GM19238 (cell line): ENCODE results near the gene PRTN3.
"Not testable (repeated sequence)": the region's sequence is repeated elsewhere in the genome, so short reads cannot be mapped to it uniquely, and the experiment has no call there.

Experiments
- DNase-seq: peaks from one replicate; pipeline ENCODE4 v3.0.0; 2011; ENCODE audit warnings: low spot score; ENCODE audit not compliant: insufficient read length

Gene PRTN3

DNA sequence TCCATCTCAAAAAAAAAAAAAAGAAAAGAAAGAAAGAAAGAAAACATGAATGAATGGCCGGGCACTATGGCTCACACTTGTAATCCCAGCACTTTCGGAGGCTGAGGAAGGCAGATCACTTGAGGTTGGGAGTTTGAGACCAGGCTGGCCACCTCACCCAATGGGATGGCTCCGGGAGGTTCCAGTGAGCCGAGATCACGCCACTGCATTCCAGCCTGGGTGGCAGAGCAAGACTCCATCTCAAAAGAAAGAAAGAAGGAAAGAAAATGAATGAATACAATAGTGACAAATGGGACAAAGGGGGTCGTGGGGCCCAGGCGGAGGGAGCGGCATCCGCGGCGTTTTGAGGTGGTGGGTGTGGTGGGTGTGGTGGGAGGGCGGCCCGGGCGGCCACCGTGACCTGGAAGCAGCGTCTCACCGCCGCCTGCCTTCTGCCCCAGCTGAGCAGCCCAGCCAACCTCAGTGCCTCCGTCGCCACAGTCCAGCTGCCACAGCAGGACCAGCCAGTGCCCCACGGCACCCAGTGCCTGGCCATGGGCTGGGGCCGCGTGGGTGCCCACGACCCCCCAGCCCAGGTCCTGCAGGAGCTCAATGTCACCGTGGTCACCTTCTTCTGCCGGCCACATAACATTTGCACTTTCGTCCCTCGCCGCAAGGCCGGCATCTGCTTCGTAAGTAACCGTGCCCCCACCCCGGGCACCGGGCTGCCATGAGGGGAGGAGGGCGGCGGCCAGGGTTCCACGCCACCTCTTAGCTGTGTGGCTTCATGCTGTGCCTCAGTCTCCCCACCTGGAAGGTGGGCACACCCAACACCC lies 5.1 kb downstream of the PRTN3 start:
- DNase-seq = no peak

DNA sequence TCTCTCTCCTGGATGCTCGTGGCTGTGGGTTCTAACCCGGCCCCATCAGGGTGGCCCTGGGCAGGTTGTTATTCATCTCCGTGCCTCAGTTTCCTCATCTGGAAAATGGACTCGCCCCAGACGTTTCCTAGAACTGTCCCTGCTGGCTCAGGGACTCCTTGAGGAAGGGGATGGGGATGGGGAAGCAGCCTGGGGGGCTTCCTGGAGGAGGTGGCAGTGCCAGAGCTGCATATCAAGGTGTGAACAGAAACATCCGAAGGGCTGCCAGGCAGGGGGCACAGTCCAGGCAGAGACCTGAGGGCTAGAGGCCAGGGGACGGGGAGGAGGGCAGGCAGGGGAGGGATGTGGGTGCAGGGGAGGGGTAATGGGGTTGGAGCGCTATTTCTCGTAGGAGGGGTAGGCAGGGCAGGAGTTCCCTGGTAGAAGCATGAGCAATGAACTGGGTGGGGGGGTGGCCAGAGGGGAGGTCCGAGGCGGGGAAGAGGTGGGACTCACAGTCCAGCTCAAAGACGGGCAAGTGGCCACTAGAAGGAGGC lies 7.7 kb downstream of the PRTN3 start:
- DNase-seq = no peak

DNA sequence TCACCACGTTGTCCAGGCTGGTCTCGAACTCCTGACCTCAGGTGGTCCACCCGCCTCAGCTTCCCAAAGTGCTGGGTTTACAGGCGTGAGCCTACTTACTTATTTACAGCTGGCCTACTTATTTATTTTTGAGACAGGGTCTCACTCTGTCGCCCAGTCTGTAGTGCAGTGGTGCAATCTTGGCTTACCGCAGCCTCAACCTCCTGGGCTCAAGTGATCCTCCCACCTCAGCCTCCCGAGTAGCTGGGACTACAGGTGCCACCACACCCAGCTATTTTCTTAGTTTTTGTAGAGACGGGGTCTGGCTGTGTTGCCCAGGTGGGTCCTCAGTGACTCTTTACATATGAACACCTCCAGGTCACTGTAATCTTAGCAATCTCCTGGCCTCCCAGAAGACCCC lies 8.4 kb downstream of the PRTN3 start:
- DNase-seq = not testable (repeated sequence)

DNA sequence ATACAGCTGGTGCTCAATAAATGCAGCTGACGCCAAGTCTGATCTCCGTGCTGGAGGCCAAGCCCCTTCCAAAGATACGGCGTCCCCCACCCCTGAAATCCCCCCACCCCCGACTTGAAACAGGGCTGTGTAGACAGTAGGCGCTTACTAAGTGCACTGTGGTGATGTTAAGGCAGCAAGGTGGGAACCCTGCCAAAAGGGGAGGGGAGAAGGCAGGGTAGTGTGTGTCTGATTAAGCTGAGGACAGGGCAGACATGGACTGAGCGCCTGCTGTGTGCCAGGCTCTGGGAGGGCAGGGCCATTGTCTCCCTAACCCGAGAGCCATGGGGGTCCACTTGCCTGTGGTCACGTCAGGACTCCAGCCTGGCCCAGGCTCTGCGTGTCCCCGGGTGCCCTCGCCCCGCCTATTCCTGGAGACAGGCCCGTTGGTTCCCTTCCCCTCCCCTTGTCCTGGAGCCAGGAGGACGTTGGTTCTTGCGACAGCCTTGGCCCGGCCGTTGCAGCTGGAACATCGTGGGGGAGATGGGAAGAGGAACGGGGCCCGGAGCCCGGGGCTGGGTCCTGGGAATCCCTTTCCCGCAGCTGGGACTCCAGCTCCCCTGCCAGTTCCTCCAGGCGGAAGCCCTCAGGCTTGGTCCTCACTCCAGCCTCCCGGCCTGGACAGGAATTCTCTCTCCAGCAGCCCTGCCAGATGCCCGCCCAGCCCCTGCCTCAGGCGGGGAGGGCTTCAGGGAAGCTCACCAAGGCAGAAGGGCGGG lies 9.6 kb downstream of the PRTN3 start:
- DNase-seq = no peak

DNA sequence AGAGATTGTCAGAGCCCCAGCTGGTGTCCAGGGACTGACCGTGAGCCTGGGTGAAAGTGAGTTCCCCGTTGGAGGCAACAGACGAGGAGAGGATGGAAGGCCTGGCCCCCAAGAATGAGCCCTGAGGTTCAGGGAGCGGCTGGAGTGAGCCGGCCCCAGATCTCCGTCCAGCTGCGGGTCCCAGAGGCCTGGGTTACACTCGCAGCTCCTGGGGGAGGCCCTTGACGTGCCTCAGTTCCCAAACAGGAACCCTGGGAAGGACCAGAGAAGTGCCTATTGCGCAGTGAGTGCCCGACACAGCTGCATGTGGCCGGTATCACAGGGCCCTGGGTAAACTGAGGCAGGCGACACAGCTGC lies 10.2 kb downstream of the PRTN3 start:
- DNase-seq = no peak

DNA sequence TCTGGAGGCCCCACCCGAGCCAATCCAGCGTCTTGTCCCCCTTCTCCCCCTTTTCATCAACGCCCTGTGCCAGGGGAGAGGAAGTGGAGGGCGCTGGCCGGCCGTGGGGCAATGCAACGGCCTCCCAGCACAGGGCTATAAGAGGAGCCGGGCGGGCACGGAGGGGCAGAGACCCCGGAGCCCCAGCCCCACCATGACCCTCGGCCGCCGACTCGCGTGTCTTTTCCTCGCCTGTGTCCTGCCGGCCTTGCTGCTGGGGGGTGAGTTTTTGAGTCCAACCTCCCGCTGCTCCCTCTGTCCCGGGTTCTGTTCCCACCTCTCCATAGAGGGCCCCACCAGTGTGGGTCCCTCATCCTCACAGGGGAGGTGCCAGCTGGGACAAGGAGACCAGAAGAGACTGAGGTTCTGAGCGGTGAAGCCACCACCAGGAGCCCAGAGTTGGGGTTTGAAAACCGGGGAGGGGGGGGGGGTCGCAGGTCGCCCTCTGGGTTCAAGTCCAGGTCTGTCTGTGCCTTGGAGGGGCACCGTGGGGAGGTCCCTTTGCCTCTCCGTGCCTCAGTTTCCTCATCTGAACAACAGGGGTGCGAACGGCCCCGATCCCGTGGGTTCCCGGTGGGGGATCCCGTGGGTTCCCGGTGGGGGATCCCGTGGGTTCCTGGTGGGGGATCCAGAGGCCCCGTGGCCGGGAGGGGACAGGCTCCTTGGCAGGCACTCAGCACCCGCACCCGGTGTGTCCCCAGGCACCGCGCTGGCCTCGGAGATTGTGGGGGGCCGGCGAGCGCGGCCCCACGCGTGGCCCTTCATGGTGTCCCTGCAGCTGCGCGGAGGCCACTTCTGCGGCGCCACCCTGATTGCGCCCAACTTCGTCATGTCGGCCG lies 11.6 kb downstream of the PRTN3 start, which contains the start of gene ELANE:
Gene ELANE, plus strand, starts transcription at position 168 of the 878 bp plus-strand sequence. Its CDS starts 26 bp downstream, at position 194.
- no peak for DNase-seq

DNA sequence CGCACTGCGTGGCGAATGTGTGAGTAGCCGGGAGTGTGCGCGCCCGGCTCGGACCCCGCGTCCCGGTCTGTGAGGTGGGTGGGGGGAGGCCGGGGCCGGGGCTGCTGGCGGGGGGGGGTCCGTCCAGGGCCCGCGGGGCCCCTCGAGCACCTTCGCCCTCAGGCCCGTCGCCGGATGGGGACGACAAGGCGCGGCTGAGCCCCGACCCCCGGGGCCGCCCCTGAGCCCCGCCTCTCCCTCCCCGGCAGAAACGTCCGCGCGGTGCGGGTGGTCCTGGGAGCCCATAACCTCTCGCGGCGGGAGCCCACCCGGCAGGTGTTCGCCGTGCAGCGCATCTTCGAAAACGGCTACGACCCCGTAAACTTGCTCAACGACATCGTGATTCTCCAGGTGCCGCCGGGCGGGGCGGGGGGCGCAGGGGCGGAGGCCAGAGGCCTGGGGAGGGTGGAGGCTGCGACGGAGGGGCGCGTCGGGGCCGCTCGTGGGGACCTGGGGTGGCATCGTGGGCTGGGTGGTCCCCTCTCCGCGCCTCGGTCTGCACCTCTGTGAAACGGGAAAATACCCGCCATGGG lies 12.3 kb downstream of the PRTN3 start:
- no peak for DNase-seq

DNA sequence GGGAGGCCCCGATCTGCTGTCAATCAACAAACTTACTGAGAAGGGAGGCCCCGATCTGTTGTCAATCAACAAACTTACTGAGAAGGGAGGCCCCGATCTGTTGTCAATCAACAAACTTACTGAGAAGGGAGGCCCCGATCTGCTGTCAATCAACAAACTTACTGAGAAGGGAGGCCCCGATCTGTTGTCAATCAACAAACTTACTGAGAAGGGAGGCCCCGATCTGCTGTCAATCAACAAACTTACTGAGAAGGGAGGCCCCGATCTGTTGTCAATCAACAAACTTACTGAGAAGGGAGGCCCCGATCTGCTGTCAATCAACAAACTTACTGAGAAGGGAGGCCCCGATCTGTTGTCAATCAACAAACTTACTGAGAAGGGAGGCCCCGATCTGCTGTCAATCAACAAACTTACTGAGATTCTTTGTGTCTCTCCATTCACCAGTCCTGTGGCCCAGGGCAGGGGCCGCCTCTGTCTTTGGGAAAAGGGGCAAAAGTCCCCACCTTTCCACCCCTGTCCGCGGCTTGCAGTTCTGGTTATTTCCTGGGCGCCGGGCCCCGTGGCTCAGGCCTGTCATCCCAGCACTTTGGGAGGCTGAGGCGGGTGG lies 12.9 kb downstream of the PRTN3 start:
- DNase-seq = not testable (repeated sequence)

DNA sequence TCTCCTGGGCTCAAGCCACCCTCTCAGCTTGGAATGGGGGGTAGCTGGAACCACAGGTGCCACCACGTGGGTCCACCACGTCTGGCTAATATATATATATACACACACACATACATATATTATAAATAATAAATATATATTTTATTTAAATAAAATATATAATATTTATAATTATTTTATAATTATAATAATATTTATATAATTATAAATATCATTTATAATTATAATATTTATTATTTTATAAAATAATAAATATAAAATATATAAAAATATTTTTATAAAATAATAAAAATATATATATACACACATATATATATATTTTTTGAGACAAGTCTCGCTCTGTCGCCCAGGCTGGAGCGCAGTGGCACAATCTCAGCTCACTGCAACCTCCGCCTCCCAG lies 13.8 kb downstream of the PRTN3 start:
- no peak for DNase-seq

DNA sequence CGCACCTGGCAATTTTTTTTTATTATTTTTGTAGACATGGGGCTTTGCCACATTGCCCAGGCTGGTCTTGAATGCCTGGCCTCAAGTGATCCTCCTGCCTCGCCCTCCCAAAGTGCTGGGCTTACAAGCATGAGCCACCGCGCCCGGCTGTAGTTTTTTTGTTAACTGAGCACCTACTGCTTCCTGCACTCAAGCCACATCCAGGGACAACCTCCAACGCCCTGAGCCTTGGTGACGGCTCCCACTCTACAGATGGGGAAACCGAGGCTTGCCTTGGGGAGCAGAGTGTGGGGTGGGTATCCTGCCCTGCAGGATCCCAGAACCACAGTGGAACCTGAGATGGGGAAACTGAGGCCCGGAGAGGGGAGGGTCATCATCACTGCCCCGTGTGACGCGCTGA lies 14.3 kb downstream of the PRTN3 start:
- no peak for DNase-seq

DNA sequence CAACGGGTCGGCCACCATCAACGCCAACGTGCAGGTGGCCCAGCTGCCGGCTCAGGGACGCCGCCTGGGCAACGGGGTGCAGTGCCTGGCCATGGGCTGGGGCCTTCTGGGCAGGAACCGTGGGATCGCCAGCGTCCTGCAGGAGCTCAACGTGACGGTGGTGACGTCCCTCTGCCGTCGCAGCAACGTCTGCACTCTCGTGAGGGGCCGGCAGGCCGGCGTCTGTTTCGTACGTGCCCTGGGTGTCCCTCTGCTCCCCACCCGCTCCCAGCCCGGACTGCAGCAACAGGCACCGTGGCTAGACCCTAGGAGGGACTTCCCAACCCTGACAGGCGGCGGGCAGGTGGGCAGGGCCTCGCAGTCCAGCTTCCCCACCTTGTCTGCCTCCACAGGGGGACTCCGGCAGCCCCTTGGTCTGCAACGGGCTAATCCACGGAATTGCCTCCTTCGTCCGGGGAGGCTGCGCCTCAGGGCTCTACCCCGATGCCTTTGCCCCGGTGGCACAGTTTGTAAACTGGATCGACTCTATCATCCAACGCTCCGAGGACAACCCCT lies 14.8 kb downstream of the PRTN3 start:
- DNase-seq = no peak

DNA sequence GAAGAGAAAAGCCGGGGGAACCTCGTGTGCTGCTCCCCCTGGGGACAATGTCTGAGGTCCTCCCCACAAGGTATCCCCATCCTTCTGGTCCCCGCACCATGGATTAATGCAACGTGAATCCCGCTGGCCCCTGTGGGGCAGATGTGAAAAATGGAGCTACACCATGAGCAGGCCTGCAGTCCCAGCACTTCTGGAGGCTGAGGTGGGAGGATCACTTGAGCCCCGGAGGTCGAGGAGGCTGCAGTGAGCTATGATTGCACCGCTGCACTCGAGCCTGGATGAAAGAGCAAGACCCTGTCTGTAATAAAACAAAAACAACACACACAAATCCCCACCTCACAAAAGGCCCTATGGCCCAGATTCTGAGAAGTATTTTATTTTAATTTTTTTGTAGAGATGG lies 17.5 kb downstream of the PRTN3 start:
- DNase-seq = no peak

DNA sequence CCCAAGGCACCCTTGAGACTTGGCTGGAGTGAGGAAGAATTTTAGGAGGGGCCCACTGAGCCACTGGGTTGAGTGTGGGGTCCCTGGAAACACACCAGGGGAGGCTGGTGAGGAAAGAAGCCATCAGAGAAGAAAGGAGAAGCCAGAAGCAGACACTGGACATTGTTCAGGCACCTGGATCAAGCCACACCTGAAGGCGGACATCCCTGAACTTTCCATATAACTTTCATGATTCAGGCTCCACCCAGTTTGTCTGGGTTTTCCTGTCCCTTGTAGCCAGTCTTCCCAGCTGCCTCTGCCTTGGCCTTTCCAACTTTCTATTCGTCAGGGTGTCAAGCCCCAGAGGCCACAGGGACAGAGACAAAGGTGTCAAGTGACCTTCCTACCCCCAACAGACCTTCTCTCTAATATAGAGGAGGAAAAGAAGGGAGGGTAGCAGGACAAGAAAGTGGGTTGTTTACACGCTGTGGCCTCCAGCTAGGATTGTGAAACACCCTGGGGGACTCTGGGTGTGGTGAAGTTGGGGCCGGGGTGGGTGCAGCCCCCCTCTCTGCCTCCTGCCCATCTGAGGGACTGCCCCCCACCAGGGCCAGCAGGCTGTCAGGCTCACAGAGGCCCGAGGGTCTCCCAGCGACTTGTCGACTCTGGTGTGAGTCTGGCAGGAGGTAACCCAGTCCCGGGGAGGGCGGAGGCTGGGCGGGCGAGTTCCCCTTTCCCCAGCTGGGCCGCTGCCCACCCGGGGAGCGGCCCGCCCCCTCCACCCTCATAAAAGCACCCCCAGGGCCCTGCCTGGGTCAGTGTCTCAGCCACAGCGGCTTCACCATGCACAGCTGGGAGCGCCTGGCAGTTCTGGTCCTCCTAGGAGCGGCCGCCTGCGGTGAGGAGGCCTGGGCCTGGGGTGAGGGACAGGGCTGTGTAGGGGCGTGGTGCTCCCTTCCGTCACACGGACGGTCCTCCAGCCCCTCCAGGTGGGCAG lies 18.4 kb downstream of the PRTN3 start, which contains the start of gene CFD:
Gene CFD, plus strand, starts transcription at position 797 of the 976 bp plus-strand sequence. Its CDS starts 26 bp downstream, at position 823.
- DNase-seq = no peak

DNA sequence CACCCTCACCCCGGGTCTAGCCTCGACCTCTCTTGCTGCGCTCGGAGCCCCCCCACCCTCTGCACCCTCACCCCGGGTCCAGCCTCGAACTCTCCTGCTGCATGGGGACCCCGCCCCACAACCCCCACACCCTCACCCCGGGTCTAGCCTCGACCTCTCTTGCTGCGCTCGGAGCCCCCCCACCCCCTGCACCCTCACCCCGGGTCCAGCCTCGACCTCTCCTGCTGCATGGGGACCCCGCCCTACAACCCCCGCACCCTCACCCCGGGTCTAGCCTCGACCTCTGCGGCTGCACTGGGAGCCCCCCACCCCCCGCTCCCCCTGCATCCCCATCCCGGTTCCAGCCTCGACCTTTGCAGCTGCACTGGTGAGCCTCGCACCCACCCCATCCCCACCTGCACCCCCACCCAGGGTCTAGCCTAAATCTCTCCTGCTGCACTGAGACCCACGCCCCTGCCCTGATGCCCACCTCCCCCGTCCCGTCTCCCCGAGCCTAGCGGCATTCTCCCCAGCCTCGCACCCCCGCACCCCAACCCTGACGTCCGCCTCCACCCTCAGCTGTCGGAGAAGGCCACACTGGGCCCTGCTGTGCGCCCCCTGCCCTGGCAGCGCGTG lies 20.4 kb downstream of the PRTN3 start:
- no peak for DNase-seq

DNA sequence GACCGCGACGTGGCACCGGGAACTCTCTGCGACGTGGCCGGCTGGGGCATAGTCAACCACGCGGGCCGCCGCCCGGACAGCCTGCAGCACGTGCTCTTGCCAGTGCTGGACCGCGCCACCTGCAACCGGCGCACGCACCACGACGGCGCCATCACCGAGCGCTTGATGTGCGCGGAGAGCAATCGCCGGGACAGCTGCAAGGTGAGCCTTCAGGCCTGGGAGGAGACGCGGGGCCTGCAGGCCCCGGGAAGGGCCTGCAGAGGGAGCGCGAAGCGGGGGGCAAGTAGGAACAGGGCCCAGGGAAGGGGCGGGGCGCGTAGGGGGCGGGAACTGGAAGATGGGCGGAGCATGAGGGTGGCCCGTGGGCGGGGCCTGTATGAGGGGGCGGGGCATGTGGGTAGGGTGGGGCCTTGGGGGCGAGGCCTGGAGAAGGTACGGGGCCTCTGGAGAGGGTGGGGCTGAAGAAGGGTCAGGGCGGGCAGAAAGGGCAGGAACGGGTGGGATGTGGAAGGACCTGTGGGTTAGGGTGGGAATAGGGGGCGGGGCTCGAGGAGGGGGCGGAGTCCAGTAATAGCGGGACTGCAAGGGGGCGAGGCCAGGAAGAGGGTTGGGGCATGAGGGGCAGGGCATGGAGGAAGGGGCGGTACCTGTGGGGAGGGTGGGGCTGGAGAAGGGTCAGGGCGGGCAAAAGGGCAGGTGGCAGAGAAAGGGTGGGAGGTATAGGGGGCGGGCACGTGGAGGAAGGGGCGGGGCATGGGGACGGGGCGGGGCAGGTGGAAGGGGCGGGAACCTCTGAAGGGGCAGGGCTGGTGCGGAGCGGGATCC lies 21.2 kb downstream of the PRTN3 start:
- peak; percentile 70 for DNase-seq

DNA sequence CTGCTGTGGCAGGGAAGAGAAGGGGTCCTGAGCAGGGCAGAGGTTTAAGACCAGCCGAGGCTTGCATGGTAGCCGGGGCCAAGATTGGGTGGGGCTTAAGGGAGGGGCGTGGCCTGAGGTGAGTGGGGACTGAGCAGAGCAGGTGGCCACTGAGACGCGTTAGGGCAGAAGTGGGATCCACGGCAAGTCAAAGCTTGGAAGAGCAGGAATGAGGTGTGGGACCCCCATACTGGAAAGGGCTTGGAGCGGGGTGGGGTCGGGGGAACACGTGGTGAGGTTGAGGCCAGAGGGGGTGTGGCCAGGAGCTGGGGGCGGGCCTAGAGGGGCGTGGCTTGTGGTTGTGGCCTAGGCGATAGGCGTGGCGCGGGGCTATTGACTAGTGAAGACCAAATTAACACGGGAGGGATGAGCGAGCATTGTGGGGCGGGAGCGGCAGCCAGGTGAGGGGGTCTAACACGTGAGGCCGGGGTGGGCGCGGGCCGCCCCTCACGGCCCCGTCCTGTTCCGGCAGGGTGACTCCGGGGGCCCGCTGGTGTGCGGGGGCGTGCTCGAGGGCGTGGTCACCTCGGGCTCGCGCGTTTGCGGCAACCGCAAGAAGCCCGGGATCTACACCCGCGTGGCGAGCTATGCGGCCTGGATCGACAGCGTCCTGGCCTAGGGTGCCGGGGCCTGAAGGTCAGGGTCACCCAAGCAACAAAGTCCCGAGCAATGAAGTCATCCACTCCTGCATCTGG lies 21.9 kb downstream of the PRTN3 start:
- peak; percentile 84 for DNase-seq

DNA sequence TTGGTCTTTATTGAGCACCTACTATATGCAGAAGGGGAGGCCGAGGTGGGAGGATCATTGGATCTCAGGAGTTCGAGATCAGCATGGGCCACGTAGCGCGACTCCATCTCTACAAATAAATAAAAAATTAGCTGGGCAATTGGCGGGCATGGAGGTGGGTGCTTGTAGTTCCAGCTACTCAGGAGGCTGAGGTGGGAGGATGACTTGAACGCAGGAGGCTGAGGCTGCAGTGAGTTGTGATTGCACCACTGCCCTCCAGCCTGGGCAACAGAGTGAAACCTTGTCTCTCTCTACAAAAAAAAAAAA lies 22.5 kb downstream of the PRTN3 start:
- no peak for DNase-seq
